BLaER1 (cell line): ENCODE data around the gene ASPM.
"Not testable (repeated sequence)": the region's sequence is repeated elsewhere in the genome, so short reads cannot be mapped to it uniquely, and the experiment has no call there.

Experiments used
- H3K27ac ChIP-seq: shearing (Covaris generic); formaldehyde crosslinking; 2 replicates; pipeline ENCODE4 v1.8.1; 2022
- H3K27me3 ChIP-seq: shearing (Covaris generic); formaldehyde crosslinking; 2 replicates; pipeline ENCODE4 v1.8.1; 2022
- H3K36me3 ChIP-seq: shearing (Covaris generic); formaldehyde crosslinking; 2 replicates; pipeline ENCODE4 v1.8.1; 2022
- H3K4me1 ChIP-seq: shearing (Covaris generic); formaldehyde crosslinking; 2 replicates; pipeline ENCODE4 v1.8.1; 2022
- H3K4me2 ChIP-seq: shearing (Covaris generic); formaldehyde crosslinking; 2 replicates; pipeline ENCODE4 v1.8.1; 2022
- H3K4me3 ChIP-seq: shearing (Covaris generic); formaldehyde crosslinking; 2 replicates; pipeline ENCODE4 v1.8.1; 2022
- H3K9ac ChIP-seq: shearing (Covaris generic); formaldehyde crosslinking; 2 replicates; pipeline ENCODE4 v1.8.1; 2022
- H3K9me3 ChIP-seq: shearing (Covaris generic); formaldehyde crosslinking; 2 replicates; pipeline ENCODE4 v1.8.1; 2022
- H4K20me1 ChIP-seq: shearing (Covaris generic); formaldehyde crosslinking; 2 replicates; pipeline ENCODE4 v1.8.1; 2022
- Cebpa-rat ChIP-seq: shearing (Covaris generic); IDR thresholded peaks from 2 replicates; pipeline ENCODE4 v1.8.1; 2022

ASPM gene

DNA sequence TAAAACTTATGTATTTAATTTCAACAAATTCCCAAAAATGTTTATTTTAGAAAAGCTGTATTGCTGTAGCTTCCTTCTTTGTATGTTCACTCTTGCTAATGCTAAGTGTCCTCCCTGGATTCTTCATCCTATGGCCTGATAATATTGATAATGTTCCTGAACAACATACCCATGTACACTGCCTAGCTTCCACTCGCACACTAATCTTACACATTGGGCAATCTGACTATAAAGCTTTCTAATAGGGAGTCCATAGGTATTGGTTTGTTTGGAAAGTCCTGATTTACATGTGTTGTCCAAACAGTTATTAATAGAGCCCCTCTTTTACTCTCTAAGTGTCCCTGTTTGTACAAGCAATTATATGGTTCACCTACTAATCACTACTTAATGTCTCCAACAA, 80.2 kb downstream of the ASPM start:
- no peak for TF ChIP-seq Cebpa-rat
- Histone ChIP-seq H3K36me3 (no peaks in the 10 kb centered on the region), H3K4me3 (no peak overlapping the region), H3K4me2 (no peak overlapping the region), H3K9ac (no peak overlapping the region), H3K27ac (no peak overlapping the region), H3K4me1 (0 out of 2 replicates have a peak, but pooled peaks cover 8% of the 10 kb centered on the region), H4K20me1 (no peaks in the 10 kb centered on the region), H3K27me3 (no peaks in the 10 kb centered on the region), H3K9me3 (peaks cover 10% of the 10 kb centered on the region)

DNA sequence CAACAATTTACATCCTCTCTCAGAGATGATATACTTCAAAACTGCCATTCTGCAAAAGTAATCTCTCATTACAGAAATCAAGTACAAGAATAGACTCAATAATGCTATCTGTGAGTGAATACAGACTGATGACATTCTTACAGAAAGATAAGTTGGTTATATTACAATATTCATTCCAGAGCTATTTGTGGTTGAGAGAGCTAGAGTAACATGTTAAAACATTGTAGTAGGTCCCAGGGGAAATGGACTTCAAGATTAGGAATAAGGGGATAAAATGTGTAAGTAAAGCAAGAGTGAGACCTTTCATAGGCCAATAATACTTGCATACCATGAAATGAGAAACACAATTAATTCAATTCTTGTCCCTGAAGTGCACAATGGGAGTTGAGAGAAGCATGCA, 80.9 kb downstream of the ASPM start:
- Histone ChIP-seq H3K27me3 (no peaks in the 10 kb centered on the region), H3K4me1 (0 out of 2 replicates have a peak, but pooled peaks cover 8% of the 10 kb centered on the region), H4K20me1 (no peaks in the 10 kb centered on the region), H3K9ac (no peak overlapping the region), H3K4me2 (no peak overlapping the region), H3K9me3 (peaks cover 10% of the 10 kb centered on the region), H3K27ac (no peak overlapping the region), H3K4me3 (no peak overlapping the region), H3K36me3 (no peaks in the 10 kb centered on the region)
- no peak for TF ChIP-seq Cebpa-rat

DNA sequence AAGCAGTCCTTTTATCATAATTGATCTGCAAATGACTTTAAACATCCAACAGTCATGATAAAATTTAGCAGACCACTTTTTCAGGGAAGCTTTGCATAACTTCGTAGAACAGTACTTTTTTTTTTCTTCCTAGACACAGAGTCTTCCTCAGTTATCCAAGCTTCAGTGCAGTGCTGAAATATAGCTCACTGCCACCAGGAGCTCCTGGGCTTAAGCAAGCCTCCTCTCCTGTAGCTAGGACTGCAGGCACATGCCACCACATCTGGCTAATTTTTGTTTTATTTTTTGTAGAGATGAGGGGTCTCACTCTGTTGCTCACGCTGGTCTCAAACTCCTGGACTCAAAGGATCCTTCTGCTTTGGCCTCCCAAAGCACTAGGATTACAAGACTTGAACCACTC, 83.3 kb downstream of the ASPM start:
- Histone ChIP-seq H4K20me1 (no peaks in the 10 kb centered on the region), H3K4me2 (no peak overlapping the region), H3K4me3 (no peak overlapping the region), H3K4me1 (0 out of 2 replicates have a peak, but pooled peaks cover 8% of the 10 kb centered on the region), H3K27ac (no peak overlapping the region), H3K9ac (no peak overlapping the region), H3K9me3 (no peaks in the 10 kb centered on the region), H3K36me3 (no peaks in the 10 kb centered on the region), H3K27me3 (no peaks in the 10 kb centered on the region)
- TF ChIP-seq Cebpa-rat: no peak

DNA sequence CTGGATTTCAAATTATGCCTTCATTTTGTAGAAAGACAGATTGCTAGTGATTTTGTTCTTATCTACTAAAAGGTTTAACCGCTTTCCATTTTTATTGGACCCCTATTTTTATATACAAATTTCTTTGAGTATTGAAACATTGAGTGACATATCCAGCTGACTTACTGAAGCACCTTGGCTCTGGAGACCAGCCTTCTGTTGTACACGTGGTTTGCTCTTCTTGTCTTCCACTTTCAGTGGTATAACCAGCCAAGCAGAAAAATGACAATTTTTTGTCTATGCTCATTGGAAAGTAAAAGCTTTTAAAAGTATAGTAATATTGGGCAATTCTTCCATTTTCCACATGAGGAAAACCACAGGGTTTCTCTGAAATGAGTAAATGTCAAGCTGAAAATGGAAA, 83.8 kb downstream of the ASPM start:
- Histone ChIP-seq H3K9me3 (no peaks in the 10 kb centered on the region), H3K36me3 (no peaks in the 10 kb centered on the region), H3K4me3 (no peak overlapping the region), H3K27me3 (no peaks in the 10 kb centered on the region), H4K20me1 (no peaks in the 10 kb centered on the region), H3K4me1 (0 out of 2 replicates have a peak, but pooled peaks cover 8% of the 10 kb centered on the region), H3K4me2 (no peak overlapping the region), H3K27ac (no peak overlapping the region), H3K9ac (no peak overlapping the region)
- no peak for TF ChIP-seq Cebpa-rat

DNA sequence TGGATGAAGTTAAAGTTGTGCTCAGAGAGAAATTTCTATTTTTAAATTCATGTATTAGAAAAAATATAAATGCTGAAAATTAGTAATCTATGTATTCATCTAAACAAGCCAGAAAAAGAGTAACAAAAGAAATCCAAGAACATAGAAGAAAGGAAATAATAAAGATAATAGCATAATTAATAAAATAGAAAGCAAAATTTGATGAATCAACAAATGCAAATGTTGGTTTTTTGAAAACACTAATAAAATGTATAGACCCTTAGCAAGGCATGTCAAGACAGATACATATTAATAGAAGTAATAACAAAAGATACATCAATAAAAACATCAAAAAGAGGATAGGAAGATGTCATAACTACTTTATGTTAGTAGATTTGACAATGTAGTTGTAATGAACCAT, 97.4 kb downstream of the ASPM start:
- no peak overlapping the region for H3K4me3 ChIP-seq
- no peaks in the 10 kb centered on the region for H3K36me3 ChIP-seq
- no peaks in the 10 kb centered on the region for H3K27me3 ChIP-seq
- H3K4me1 ChIP-seq: peaks cover 4% of the 10 kb centered on the region; the same call in 1 of the 2 replicates
- 0 out of 2 replicates have a peak, but pooled peaks cover 4% of the 10 kb centered on the region for H3K9me3 ChIP-seq
- H3K4me2 ChIP-seq: no peak overlapping the region
- no peak for TF ChIP-seq Cebpa-rat
- no peaks in the 10 kb centered on the region for H4K20me1 ChIP-seq
- no peak overlapping the region for H3K9ac ChIP-seq
- no peak overlapping the region for H3K27ac ChIP-seq

DNA sequence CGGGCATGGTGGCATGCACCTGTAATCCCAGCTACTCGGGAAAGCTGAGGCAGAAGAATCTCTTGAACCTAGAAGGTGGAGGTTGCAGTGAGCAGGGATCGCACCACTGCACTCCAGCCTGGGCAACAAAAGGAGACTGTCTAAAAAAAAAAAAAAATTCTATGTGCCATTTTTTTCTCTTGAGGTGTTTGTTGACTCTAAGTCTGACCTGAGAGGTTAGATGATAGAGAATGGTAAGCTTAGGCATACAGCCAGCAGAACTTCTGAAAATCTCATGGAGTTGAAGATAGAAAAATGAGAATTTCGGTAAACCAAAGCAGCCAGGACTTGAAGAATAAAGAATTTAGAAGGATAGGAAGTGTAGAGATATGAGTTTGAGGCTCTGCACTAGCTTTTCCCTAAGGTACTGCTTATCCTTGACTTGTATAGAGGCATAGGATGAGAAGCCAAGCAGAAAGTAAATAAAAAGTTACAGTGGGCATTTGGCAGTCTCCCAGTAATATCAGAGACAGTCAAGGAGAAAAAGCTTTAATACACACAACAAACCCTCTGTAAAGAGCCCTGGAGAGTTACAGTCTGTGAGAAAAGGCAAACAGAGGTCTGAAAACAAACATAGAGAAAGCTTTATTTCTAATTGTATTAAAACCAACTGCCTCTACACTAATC, 103.7 kb downstream of the ASPM start:
- TF ChIP-seq Cebpa-rat: no peak
- Histone ChIP-seq H3K27me3 (no peaks in the 10 kb centered on the region), H3K4me3 (no peak overlapping the region), H4K20me1 (no peaks in the 10 kb centered on the region), H3K27ac (no peak overlapping the region), H3K36me3 (no peaks in the 10 kb centered on the region), H3K4me1 (no peaks in the 10 kb centered on the region), H3K4me2 (no peak overlapping the region), H3K9ac (no peak overlapping the region), H3K9me3 (no peaks in the 10 kb centered on the region)

DNA sequence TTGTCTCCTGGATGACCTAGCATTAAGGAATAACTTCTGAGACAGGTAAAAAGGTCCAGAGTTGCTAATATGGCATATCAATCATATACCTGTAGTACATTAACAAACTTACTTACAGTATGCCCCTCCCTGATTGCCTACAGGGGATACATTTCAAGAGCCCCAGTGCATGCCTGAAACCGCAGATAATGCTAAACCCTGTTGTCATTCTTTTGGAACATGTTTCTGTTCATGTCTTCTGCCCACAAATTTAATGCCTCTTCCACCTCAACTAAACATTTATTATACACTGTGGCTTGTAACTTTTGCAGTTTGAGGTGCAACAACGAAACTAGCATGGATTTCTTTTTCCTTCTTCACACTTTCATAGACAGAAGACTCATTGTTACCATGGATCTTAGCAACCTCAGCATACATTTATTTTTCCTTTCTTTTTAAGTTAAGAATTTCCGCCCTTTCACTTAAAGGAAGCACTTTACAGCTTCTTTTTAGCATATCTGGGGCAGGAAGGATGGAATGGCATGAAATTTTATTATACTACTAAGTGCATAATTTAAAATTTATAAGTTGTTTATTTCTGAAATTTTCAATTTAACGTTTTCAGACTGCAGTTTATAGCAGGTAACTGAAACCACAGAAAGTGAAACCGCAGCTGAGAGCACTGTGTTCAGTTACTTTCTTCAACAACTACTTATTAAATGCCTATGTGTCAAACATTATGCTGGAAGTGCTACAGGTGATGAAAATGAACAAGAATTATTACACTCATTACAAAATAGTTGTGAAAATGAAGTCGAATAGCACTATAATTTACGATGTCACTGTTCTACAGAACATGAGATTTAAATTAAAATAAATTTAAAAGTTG, 104.7 kb downstream of the ASPM start:
- no peak overlapping the region for H3K27ac ChIP-seq

DNA sequence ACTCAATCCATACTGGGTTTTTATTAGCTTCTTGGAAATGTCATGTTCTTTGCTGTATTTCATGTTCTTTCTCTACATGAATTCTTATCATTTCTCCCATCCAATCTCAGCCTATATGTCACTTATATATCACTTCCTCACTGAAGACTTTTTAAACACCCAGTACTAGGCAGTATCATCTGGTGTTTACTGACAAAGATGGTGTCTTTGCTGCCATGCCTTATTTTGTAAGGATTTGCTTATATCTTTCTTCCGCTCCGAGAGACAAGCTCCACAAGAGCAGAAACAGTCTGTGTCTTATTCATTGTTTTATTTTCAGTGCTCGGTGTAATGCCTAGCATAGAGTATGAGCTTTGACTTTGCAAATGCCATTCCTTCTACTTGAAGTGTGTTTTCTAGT, 109.6 kb downstream of the ASPM start:
- Histone ChIP-seq H3K9ac (no peak overlapping the region), H3K4me1 (no peaks in the 10 kb centered on the region), H3K4me2 (no peak overlapping the region), H3K27me3 (no peaks in the 10 kb centered on the region), H3K27ac (no peak overlapping the region), H3K9me3 (no peaks in the 10 kb centered on the region), H3K36me3 (no peaks in the 10 kb centered on the region), H4K20me1 (no peaks in the 10 kb centered on the region), H3K4me3 (no peak overlapping the region)
- TF ChIP-seq Cebpa-rat: no peak

More for the DNA sequence above, 104.7 kb downstream of the ASPM start:
- H3K27me3 ChIP-seq: no peaks in the 10 kb centered on the region
- H4K20me1 ChIP-seq: no peaks in the 10 kb centered on the region
- H3K9ac ChIP-seq: no peak overlapping the region
- H3K4me2 ChIP-seq: no peak overlapping the region
- H3K9me3 ChIP-seq: no peaks in the 10 kb centered on the region
- no peak for TF ChIP-seq Cebpa-rat
- no peaks in the 10 kb centered on the region for H3K36me3 ChIP-seq
- H3K4me1 ChIP-seq: no peaks in the 10 kb centered on the region
- H3K4me3 ChIP-seq: no peak overlapping the region

DNA sequence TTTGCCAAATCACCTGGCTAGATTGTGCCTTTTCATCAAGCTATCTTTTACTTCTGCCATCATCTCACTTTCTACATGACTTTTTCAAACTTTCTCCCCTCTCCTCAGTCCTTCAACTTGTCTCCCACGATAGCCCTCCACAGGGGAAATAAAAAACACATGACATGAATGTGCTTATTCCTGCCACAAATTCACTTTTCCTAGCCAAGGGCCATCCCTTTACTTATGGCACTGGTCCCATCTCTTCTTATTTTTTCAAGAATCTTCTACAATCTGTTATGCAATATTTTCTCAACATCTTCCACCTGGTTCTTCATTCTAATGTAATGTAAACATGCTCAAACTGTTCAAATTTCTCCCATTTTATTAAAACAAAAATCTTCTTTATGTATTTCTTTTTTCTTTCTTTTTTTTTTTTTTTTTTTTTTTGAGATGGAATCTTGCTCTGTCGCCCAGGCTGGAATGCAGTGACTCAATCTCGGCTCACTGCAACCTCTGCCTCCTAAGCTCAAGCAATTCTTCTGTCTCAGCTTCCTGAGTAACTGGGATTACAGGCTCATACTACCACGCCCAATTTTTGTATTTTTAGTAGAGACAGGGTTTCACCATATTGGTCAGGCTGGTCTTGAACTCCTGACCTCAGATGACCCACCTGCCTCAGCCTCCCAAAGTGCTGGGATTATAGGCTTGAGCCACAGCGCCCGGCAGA, 111.7 kb downstream of the ASPM start:
- H3K4me2 ChIP-seq, H3K9ac ChIP-seq, H3K36me3 ChIP-seq, H4K20me1 ChIP-seq, H3K4me3 ChIP-seq, H3K27me3 ChIP-seq, H3K27ac ChIP-seq, H3K4me1 ChIP-seq, H3K9me3 ChIP-seq: not testable (repeated sequence)
